ENCODE results near the gene CLEC1A. TPM values are rescaled to one million over a fixed set of nuclear protein-coding genes. Genes with fewer than 3 reads are reported as not detected.

The CLEC1A gene
- total RNA-seq, 1 experiment from 2014 or later = not detected

- no peaks in the 10 kb centered on the region for H3K9me3 Mint-ChIP-seq (ENCODE audit: low read depth, unreplicated experiment)
- no peaks in the 10 kb centered on the region for H3K27me3 Mint-ChIP-seq (ENCODE audit: unreplicated experiment)
- CTCF ChIA-PET = no interaction called here
- H3K4me1 Mint-ChIP-seq (ENCODE audit: low read depth, unreplicated experiment) = no peaks in the 10 kb centered on the region
- intact Hi-C loops (cut with micrococcal nuclease; ENCODE audit: unreplicated experiment) = no loop called here
- no peak overlapping the region for H3K27ac Mint-ChIP-seq (ENCODE audit: unreplicated experiment)
- TF ChIP-seq CTCF (IDR thresholded peaks at IDR 0.05; ENCODE audit: unreplicated experiment) = no peak
- H3K36me3 Mint-ChIP-seq (ENCODE audit: insufficient read depth, unreplicated experiment) = no peaks in the 10 kb centered on the region
- BruUV-seq (replicated peaks) = no TSS peak
- no peak overlapping the region for H3K4me3 Mint-ChIP-seq (ENCODE audit: low read depth, unreplicated experiment)
- no peak for DNase-seq
Observed at GRCh38 chr12:10095971-10096370, 2.8 kb downstream of the CLEC1A start.

GRCh38 chr12:10094646-10095395 lies 4.0 kb downstream of the CLEC1A start:
- CTCF ChIA-PET = no interaction called here
- H3K4me1 Mint-ChIP-seq (ENCODE audit: low read depth, unreplicated experiment) = no peaks in the 10 kb centered on the region
- no peak for DNase-seq
- no peak overlapping the region for H3K4me3 Mint-ChIP-seq (ENCODE audit: low read depth, unreplicated experiment)
- H3K27me3 Mint-ChIP-seq (ENCODE audit: unreplicated experiment) = no peaks in the 10 kb centered on the region
- TF ChIP-seq CTCF (IDR thresholded peaks at IDR 0.05; ENCODE audit: unreplicated experiment) = no peak
- no peak overlapping the region for H3K27ac Mint-ChIP-seq (ENCODE audit: unreplicated experiment)
- no peaks in the 10 kb centered on the region for H3K9me3 Mint-ChIP-seq (ENCODE audit: low read depth, unreplicated experiment)
- BruUV-seq (replicated peaks) = no TSS peak
- intact Hi-C loops (cut with micrococcal nuclease; ENCODE audit: unreplicated experiment) = no loop called here
- no peaks in the 10 kb centered on the region for H3K36me3 Mint-ChIP-seq (ENCODE audit: insufficient read depth, unreplicated experiment)

- BruUV-seq (replicated peaks) = no TSS peak
- H3K27ac Mint-ChIP-seq (ENCODE audit: unreplicated experiment) = no peak overlapping the region
- no peaks in the 10 kb centered on the region for H3K9me3 Mint-ChIP-seq (ENCODE audit: low read depth, unreplicated experiment)
- CTCF ChIA-PET = no interaction called here
- intact Hi-C loops (cut with micrococcal nuclease; ENCODE audit: unreplicated experiment) = no loop called here
- TF ChIP-seq CTCF (IDR thresholded peaks at IDR 0.05; ENCODE audit: unreplicated experiment) = no peak
- no peak for DNase-seq
- no peaks in the 10 kb centered on the region for H3K27me3 Mint-ChIP-seq (ENCODE audit: unreplicated experiment)
- H3K4me1 Mint-ChIP-seq (ENCODE audit: low read depth, unreplicated experiment) = no peaks in the 10 kb centered on the region
- no peaks in the 10 kb centered on the region for H3K36me3 Mint-ChIP-seq (ENCODE audit: insufficient read depth, unreplicated experiment)
- no peak overlapping the region for H3K4me3 Mint-ChIP-seq (ENCODE audit: low read depth, unreplicated experiment)
Observed at GRCh38 chr12:10088955-10089900, 9.6 kb downstream of the CLEC1A start.

- Mint-ChIP-seq H3K27ac (ENCODE audit: unreplicated experiment) (no peak overlapping the region), H3K9me3 (ENCODE audit: low read depth, unreplicated experiment) (no peaks in the 10 kb centered on the region), H3K36me3 (ENCODE audit: insufficient read depth, unreplicated experiment) (no peaks in the 10 kb centered on the region), H3K27me3 (ENCODE audit: unreplicated experiment) (no peaks in the 10 kb centered on the region), H3K4me3 (ENCODE audit: low read depth, unreplicated experiment) (no peak overlapping the region), H3K4me1 (ENCODE audit: low read depth, unreplicated experiment) (no peaks in the 10 kb centered on the region)
- no TSS peak for BruUV-seq (replicated peaks)
- no peak for DNase-seq
- CTCF ChIA-PET = no interaction called here
- TF ChIP-seq CTCF (IDR thresholded peaks at IDR 0.05; ENCODE audit: unreplicated experiment) = no peak
- intact Hi-C loops (cut with micrococcal nuclease; ENCODE audit: unreplicated experiment) = no loop called here
Observed at GRCh38 chr12:10088031-10088430, 10.8 kb downstream of the CLEC1A start.

Measured in Calu3 (cell line).